Hippocampal formation (tissue), 2 donors: ENCODE results near the gene SEMA6C.

Experiments used
- DNase-seq, 2 donors: peaks; one replicate each; lab custom pipeline; 2025; lab: John Stamatoyannopoulos, UW

Gene SEMA6C

DNA sequence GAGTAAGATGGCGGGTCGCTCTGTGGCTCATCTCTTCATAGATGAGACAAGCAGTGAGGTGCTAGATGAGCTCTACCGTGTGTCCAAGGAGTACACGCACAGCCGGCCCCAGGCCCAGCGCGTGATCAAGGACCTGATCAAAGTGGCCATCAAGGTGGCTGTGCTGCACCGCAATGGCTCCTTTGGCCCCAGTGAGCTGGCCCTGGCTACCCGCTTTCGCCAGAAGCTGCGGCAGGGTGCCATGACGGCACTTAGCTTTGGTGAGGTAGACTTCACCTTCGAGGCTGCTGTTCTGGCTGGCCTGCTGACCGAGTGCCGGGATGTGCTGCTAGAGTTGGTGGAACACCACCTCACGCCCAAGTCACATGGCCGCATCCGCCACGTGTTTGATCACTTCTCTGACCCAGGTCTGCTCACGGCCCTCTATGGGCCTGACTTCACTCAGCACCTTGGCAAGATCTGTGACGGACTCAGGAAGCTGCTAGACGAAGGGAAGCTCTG is 12.4 kb upstream of the SEMA6C start:
- no peak for DNase-seq

GRCh38 chr1:151158326-151158725 is 11.9 kb upstream of the SEMA6C start:
- DNase-seq = no peak

GRCh38 chr1:151157067-151157531 is 10.7 kb upstream of the SEMA6C start:
- no peak for DNase-seq

- DNase-seq = peak; percentile 3 to 17
These were observed 10.0 kb upstream of the SEMA6C start, which contains the start of gene TNFAIP8L2 for GRCh38 chr1:151156515-151156819. Gene TNFAIP8L2, plus strand, starts transcription at chr1:151156649. Its CDS starts 2,049 bp downstream, at chr1:151158698.

DNA sequence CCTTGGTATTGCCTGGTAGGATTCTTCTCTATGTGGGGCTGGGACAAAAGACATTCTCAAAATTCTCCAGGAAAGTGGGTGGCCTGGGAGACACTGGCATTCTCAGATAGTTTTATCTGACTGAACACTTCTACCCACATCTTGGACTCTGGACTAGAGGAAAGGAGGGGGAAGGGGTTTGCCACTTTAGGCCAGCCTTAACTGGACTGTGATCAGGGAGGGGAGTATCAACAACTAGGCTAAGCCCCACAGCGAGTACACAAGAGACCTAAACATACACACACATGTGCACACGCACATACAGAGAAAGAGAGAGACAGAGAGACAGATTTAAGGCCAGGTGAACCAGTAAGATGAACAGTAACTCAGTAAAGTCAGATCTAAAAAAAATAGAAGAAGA is 1.2 kb upstream of the SEMA6C start:
- DNase-seq = no peak

GRCh38 chr1:151147132-151147503 is 687 bp upstream of the SEMA6C start:
- DNase-seq = no peak

DNA sequence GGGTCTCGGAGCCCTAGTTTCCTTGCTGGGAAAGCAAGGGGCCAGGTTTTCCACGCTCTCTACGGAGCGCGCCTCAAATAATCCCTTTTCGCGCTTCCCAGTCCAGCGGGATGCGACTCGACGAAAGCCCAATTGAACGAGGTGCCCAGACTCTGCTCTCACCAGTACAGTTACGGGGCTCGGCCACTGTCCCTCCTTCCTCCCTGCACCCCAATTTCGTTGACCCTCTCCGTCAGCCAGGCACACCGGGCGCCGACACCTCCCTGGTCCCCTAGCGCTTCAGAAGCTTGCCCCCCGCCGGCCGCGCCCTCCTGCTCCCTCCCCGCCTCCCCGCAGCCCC is 389 bp downstream of the SEMA6C start:
- no peak for DNase-seq

- DNase-seq = no peak
These were observed 943 bp downstream of the SEMA6C start for GRCh38 chr1:151145304-151146071.

DNA sequence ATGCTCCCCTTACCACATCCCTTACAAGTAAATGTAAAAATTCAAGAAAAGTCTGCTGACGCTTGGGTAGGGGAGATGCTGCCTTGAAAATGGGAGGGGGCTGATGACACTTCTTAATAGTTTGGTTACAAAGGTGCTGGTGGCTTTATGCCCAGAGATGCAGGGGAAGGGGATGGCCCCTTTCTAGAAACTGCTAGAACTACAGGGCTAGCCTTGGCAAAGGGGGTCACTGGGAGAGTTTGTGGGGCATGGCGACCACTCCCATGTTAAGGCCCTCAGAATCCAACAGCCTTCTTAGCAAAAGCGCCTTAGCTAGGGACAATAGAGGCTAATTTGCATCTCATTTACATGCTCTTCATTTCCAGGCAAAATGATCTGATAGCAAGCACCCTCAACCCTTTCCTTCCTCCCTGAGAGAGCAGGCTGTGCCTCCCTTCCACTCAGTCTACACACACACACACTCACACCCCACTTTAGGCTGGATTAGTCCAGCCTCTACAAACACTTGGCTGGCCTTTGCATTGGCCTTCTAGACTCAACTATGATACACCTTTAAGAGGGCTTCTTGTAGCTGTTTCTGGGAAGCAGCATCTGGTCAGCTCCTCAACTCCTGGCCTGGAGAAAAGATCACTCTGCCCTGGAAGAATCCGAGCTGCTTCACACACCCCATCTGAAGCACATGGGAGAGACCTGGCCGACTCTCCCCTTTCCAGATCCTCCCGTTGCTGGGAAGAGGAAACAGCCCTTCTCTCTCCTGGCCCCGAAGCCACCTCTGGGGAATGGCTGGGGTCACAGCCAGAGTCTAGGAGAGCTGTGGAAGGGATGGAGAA is 1.7 kb downstream of the SEMA6C start:
- DNase-seq = no peak

GRCh38 chr1:151143986-151144385 is 2.4 kb downstream of the SEMA6C start:
- DNase-seq = no peak

DNA sequence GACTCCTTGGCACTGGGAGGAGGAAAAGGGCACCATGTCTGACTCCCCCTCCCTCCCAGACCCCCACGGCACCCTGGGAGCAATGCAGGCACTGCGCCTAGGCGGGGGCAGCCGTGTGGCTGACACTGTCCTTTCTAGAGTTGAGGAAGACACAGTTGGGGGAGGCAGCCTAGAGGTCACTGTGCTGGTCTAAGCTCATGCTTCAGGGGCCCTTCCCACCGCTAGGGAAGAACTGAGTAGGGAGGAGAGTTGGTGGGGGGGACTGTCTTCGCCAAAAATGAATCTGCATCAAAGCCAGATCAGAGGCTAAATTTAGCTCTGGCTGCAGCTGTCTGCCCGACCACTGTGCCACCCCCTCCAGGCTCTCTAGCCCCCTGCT is 3.4 kb downstream of the SEMA6C start:
- no peak for DNase-seq

DNA sequence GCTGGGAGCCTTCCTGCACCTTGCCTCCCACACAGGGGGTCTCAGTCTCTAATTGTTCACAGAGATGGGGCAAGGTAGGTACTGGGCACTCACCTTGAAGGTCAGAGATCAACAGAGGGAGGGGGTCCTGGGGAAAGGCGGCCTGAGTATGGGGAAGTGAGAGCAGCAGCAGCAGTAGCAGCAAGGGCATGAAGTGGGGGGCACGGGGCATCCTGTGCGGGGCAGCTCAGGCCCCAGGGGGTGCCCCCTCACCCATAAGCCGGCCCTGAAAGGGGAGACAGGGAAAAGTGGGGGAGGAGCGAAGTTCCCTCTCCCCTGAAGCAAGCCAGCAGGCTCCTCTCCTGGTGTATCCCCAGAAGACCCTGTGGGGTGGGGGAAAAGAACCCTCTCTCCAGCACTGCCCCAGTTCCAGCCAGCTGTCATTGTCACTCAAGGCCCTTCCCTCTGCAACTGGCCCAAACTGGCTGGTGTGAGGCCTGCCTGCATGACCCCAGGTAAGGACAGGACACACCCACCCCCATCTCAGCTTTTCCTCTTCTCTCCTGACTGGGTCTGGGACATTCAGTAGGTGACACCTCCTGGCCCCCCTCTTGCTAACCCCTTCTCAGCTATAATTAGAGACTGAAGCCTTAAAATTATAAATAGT is 3.9 kb downstream of the SEMA6C start:
- no peak for DNase-seq

DNA sequence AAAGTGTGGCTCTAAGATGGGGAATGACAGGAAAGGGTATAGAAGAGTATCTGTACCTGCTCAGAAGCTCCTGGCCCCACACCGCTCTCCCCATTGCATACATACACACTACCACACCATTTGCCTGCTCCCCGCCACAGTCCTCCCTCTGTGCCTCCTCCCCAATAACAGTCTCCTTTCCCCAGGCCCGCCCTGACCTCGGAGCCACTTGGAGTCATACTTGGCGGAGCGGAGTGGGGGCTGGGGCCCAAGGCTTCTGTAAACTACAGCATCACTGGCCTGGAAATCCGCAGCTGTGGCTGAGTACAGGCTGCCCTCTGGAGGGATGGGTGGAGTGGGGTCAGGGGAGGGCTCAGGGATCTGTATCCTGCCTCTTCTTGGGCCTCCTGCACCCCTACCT is 8.6 kb downstream of the SEMA6C start:
- no peak for DNase-seq

- DNase-seq = no peak
These were observed 10.7 kb downstream of the SEMA6C start for GRCh38 chr1:151135433-151136385.

DNA sequence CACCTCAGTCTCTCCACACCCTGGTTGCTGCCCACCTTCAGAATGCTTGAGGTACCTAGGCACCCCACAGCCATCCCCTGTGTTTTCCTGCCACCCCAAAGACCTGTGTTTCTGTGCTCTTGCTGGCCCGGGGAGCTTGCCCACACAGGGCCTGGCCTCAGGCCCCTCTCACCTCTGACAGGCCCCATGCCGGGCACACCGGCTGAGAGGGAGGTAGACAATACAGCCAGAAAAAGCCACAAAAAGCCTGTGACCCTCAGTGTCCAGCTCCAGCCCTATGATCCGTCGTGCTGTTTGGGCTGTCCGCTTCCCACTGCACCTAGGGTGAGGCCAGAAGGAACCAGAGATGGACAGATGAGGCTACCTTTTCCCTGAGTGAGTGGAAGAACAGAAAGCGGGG is 11.4 kb downstream of the SEMA6C start:
- DNase-seq = no peak

- no peak for DNase-seq
These were observed 12.0 kb downstream of the SEMA6C start for GRCh38 chr1:151134396-151134795.

DNA sequence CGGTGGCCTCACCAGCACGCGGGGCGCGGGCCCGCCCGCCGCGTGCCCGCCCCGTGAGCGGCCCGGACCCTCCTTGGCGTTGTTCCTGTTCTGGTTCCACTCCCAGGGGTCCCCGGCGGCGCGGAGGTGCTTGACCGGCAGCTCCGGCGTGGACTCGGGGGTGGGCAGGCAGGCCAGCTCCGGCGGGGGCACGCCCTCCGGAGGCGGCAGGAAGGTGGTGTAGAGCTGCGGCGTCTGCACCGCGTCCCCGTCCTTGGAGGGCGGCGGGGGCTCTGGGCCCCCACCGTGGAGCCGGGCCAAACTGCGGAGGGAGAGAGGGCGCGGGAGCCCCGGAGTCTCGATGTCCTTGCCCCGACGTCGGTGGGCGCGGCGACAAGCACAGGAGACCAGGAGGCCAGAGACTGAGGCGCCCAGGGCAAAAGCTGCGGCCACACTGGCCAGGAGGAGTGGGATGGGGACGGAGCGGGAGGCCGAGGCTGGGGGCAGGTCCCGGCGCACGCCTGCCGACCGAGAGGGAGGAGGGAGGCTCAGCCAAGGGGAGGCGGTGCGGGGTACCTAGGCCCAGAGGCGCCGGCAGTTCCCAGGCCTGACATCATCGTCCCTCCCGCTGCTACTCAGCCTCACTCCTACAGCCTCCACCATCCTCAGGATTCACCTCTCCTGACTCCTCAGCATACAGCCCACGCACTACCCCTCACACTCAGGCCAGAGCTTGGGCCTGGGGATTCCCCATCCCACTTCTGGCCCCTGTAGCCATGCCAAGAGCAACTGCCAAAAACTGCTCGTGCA is 13.2 kb downstream of the SEMA6C start:
- no peak for DNase-seq

DNA sequence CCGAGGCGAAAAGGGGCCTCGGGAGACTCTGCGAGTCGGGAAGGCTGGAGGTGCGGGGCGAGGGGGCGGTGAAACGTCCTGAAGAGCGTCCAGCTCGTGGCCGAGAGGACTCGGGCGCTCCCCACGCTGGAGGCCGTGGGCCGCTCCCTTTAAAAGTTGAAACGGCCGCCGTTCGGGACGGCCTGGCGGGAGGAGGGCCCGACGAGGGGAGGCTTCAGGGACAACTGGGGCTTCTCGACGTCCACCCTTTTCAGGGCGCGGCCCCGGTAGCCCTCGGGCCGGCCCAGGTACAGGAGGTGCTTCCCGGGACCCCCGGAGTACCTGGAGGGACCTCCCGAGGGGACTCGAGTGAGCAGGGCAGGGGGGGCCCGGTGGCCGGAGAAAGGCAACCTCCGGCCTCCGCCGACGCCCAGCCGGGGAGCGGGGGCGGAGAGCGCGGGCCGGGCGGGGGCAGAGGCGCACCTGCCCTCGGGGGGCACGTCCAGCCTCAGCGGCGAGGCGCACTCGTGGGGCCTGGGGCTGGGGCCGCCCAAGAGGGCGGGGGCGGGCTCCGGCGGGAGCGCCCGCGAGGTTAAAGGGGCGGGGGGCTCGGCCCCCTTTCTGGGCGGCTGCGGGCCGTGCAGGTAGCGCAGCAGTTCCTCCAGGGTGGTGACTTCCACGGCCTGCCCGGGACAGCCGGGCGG is 14.0 kb downstream of the SEMA6C start:
- DNase-seq = no peak

- no peak for DNase-seq
These were observed 14.6 kb downstream of the SEMA6C start for GRCh38 chr1:151131701-151132334.
